ENCODE measurements around the gene TLE7.
A peak's percentile ranks its signal among the peaks of the same experiment; 100 is the strongest.

TLE7 gene

GRCh38 chr16:71472051-71472450 lies 30.2 kb upstream of the TLE7 start:
- H3K36me3 ChIP-seq (ENCODE audit: control insufficient read depth, insufficient read depth, low read length): no peaks in the 10 kb centered on the region
- H3K9ac ChIP-seq (ENCODE audit: low read length): no peak overlapping the region

DNA sequence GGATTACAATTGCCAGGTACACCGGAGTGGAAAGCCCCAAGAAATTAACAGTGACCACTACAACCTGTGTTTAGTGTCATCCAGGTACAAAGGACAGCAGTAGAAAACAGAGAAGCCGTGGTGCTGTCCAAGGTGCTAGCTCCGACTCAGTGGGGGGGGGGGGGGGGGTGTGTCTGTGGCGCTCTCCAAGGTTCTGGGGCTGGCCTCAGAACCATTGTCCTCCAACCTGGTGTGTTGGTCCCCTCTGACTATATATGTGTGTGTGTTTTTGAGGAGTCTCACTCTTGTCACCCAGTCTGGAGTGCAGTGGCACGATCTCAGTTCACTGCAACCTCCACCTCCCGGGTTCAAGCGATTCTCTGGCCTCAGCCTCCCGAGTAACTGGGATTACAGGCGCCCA lies 26.0 kb upstream of the TLE7 start:
- no peaks in the 10 kb centered on the region for H3K9me3 ChIP-seq (ENCODE audit: control insufficient read depth, low read length)
- no peak overlapping the region for H3K9ac ChIP-seq (ENCODE audit: low read length)
- no peak overlapping the region for H3K4me3 ChIP-seq (ENCODE audit: low read length)
- H3K4me1 ChIP-seq (ENCODE audit: control insufficient read depth, insufficient read depth, low read length): no peaks in the 10 kb centered on the region
- H3K27me3 ChIP-seq (ENCODE audit: control insufficient read depth, insufficient read depth, low read length): no peaks in the 10 kb centered on the region
- H3K36me3 ChIP-seq (ENCODE audit: control insufficient read depth, insufficient read depth, low read length): no peaks in the 10 kb centered on the region

More at GRCh38 chr16:71472051-71472450, 30.2 kb upstream of the TLE7 start:
- no peaks in the 10 kb centered on the region for H3K27me3 ChIP-seq (ENCODE audit: control insufficient read depth, insufficient read depth, low read length)
- no peak overlapping the region for H3K4me3 ChIP-seq (ENCODE audit: low read length)
- no peaks in the 10 kb centered on the region for H3K4me1 ChIP-seq (ENCODE audit: control insufficient read depth, insufficient read depth, low read length)
- H3K9me3 ChIP-seq (ENCODE audit: control insufficient read depth, low read length): no peaks in the 10 kb centered on the region

DNA sequence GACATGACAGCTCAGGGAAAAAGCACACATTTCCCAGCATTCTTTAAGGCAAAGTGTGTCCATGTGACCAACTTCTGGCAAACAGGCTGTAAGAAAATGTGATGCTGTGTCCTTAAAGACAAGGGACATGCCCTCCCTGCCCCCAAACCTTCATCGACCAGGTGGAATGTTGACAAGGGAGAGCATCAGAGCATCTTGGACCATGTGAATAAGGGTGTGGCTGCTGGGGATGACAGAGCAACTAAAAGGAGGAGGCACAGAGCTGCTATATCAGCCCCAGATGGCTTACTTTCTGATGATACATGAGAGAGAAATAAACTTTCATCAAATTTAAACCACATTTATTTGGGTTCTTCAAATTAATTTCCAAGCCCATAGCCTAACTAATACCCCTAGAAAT lies 22.4 kb upstream of the TLE7 start:
- no peaks in the 10 kb centered on the region for H3K27me3 ChIP-seq (ENCODE audit: control insufficient read depth, insufficient read depth, low read length)
- no peak overlapping the region for H3K4me3 ChIP-seq (ENCODE audit: low read length)
- H3K36me3 ChIP-seq (ENCODE audit: control insufficient read depth, insufficient read depth, low read length): no peaks in the 10 kb centered on the region
- no peak overlapping the region for H3K9ac ChIP-seq (ENCODE audit: low read length)
- no peaks in the 10 kb centered on the region for H3K4me1 ChIP-seq (ENCODE audit: control insufficient read depth, insufficient read depth, low read length)
- H3K9me3 ChIP-seq (ENCODE audit: control insufficient read depth, low read length): no peaks in the 10 kb centered on the region

GRCh38 chr16:71461686-71462648 lies 20.1 kb upstream of the TLE7 start, which contains the start of gene ZNF23:
TSS of gene ZNF23 (minus strand) at chr16:71462247. CDS start at chr16:71456796, 5,451 bp downstream.
- no peaks in the 10 kb centered on the region for H3K27me3 ChIP-seq (ENCODE audit: control insufficient read depth, insufficient read depth, low read length)
- peak within 1 kb of the TSS; percentile 87 for H3K9ac ChIP-seq (ENCODE audit: low read length)
- H3K4me1 ChIP-seq (ENCODE audit: control insufficient read depth, insufficient read depth, low read length): no peaks in the 10 kb centered on the region
- H3K36me3 ChIP-seq (ENCODE audit: control insufficient read depth, insufficient read depth, low read length): no peaks in the 10 kb centered on the region
- no peaks in the 10 kb centered on the region for H3K9me3 ChIP-seq (ENCODE audit: control insufficient read depth, low read length)
- H3K4me3 ChIP-seq (ENCODE audit: low read length): peak within 1 kb of the TSS; percentile 97

DNA sequence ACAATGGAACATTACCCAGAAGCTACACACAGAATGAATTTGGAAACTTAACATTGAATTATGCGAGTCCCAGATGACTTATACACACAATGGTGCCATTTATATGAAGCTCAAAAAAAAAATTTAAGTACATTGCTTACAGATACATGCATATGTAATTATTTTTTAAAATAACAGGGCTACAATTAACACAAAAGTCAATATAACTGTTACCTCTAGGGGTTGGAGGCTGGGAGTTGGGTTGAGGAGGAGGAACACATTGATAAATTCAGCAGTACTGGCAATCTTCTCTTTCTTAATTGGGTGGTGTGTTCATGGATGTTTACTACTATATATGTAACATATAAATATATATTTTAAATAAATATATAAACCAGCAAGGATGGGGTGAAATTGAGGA lies 19.1 kb upstream of the TLE7 start:
- H3K9ac ChIP-seq (ENCODE audit: low read length): no peak overlapping the region
- H3K9me3 ChIP-seq (ENCODE audit: control insufficient read depth, low read length): no peaks in the 10 kb centered on the region
- H3K4me1 ChIP-seq (ENCODE audit: control insufficient read depth, insufficient read depth, low read length): no peaks in the 10 kb centered on the region
- no peaks in the 10 kb centered on the region for H3K36me3 ChIP-seq (ENCODE audit: control insufficient read depth, insufficient read depth, low read length)
- no peak overlapping the region for H3K4me3 ChIP-seq (ENCODE audit: low read length)
- no peaks in the 10 kb centered on the region for H3K27me3 ChIP-seq (ENCODE audit: control insufficient read depth, insufficient read depth, low read length)

DNA sequence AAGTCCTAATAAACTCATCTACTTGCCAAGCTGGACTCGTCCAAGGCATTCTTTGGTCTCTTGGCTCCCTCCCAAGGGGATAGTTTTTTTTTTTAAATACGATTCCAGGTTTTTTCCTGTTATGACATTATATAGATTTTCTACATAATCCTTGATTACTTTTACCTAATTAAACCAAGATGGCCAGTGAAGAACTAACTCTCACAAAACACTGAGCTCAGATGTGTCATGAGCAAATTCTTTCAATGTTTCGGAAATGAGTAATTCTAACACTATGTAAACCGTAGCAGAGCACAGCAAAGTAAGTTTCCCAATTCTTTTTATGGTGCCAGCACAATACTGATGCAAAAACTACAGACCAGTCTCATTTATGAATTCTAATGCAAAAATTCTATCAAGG lies 18.4 kb upstream of the TLE7 start:
- Histone ChIP-seq H3K36me3 (ENCODE audit: control insufficient read depth, insufficient read depth, low read length) (no peaks in the 10 kb centered on the region), H3K9ac (ENCODE audit: low read length) (no peak overlapping the region), H3K4me3 (ENCODE audit: low read length) (no peak overlapping the region), H3K9me3 (ENCODE audit: control insufficient read depth, low read length) (no peaks in the 10 kb centered on the region), H3K4me1 (ENCODE audit: control insufficient read depth, insufficient read depth, low read length) (no peaks in the 10 kb centered on the region), H3K27me3 (ENCODE audit: control insufficient read depth, insufficient read depth, low read length) (no peaks in the 10 kb centered on the region)

GRCh38 chr16:71459510-71459909 lies 17.7 kb upstream of the TLE7 start:
- Histone ChIP-seq H3K27me3 (ENCODE audit: control insufficient read depth, insufficient read depth, low read length) (no peaks in the 10 kb centered on the region), H3K9ac (ENCODE audit: low read length) (no peak overlapping the region), H3K9me3 (ENCODE audit: control insufficient read depth, low read length) (no peaks in the 10 kb centered on the region), H3K4me1 (ENCODE audit: control insufficient read depth, insufficient read depth, low read length) (no peaks in the 10 kb centered on the region), H3K36me3 (ENCODE audit: control insufficient read depth, insufficient read depth, low read length) (no peaks in the 10 kb centered on the region), H3K4me3 (ENCODE audit: low read length) (no peak overlapping the region)

DNA sequence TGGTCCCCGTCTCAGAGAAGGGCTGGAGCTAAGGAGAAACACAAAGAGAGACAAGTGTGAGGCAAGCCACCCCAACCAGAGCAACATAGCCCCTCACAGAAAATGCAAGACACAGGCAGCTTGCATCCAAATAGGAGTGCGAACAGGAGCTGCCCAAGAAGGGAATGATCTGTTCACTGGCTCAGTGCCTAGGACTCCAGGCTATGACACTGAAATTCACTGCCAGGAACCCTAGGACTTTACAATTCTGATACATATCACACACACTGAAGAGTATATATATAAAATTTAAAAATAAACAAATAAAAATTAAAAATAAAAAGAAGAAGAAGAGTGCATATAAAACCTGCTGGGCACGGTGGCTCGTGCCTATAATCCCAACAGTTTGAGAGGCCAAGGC lies 14.9 kb upstream of the TLE7 start:
- no peak overlapping the region for H3K4me3 ChIP-seq (ENCODE audit: low read length)
- no peaks in the 10 kb centered on the region for H3K27me3 ChIP-seq (ENCODE audit: control insufficient read depth, insufficient read depth, low read length)
- no peak overlapping the region for H3K9ac ChIP-seq (ENCODE audit: low read length)
- H3K4me1 ChIP-seq (ENCODE audit: control insufficient read depth, insufficient read depth, low read length): no peaks in the 10 kb centered on the region
- no peaks in the 10 kb centered on the region for H3K9me3 ChIP-seq (ENCODE audit: control insufficient read depth, low read length)
- H3K36me3 ChIP-seq (ENCODE audit: control insufficient read depth, insufficient read depth, low read length): peaks cover 6% of the 10 kb centered on the region

DNA sequence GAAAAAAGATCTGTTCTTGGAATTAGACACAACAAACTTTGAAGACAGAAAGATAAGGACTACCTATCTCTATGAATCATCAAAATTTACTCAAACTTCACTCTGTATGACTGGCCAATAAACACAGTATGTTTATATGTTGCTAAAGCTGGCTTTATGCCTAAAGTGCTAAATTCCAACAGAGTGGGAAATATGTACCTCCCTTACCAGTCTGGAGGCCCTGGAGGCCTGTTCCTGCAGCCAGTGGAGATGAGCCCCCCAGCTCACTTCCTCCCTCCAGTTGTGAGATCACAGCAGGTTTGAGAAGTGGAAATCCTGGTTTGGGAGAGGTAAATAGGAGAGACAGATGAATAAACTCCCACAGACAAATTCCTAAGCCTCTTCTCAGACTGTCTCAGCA lies 11.2 kb upstream of the TLE7 start:
- H3K9me3 ChIP-seq (ENCODE audit: control insufficient read depth, low read length): peaks cover 24% of the 10 kb centered on the region
- no peaks in the 10 kb centered on the region for H3K27me3 ChIP-seq (ENCODE audit: control insufficient read depth, insufficient read depth, low read length)
- no peak overlapping the region for H3K4me3 ChIP-seq (ENCODE audit: low read length)
- H3K4me1 ChIP-seq (ENCODE audit: control insufficient read depth, insufficient read depth, low read length): no peaks in the 10 kb centered on the region
- H3K9ac ChIP-seq (ENCODE audit: low read length): no peak overlapping the region
- H3K36me3 ChIP-seq (ENCODE audit: control insufficient read depth, insufficient read depth, low read length): peaks cover 15% of the 10 kb centered on the region

DNA sequence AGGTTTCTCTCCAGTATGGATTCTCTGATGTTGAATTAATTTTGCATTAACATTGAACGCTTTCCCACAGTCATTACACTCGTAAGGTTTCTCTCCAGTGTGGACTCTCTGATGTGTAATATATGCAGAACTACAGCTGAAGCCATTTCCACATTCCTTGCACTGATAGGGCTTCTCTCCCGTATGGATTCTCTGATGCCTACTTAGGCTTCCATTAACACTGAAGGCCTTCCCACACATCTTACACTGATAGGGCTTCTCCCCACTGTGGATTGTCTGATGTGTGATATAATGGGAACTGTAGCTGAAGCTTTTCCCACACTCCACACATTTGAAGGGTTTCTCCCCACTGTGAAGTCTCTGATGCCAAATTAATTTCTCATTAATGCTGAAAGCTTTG lies 7.2 kb upstream of the TLE7 start:
- Histone ChIP-seq H3K4me3 (ENCODE audit: low read length) (no peak overlapping the region), H3K9ac (ENCODE audit: low read length) (no peak overlapping the region), H3K27me3 (ENCODE audit: control insufficient read depth, insufficient read depth, low read length) (no peaks in the 10 kb centered on the region), H3K36me3 (ENCODE audit: control insufficient read depth, insufficient read depth, low read length) (peaks cover 15% of the 10 kb centered on the region), H3K9me3 (ENCODE audit: control insufficient read depth, low read length) (peaks cover 24% of the 10 kb centered on the region), H3K4me1 (ENCODE audit: control insufficient read depth, insufficient read depth, low read length) (no peaks in the 10 kb centered on the region)

GRCh38 chr16:71448274-71448866 lies 6.5 kb upstream of the TLE7 start:
- no peaks in the 10 kb centered on the region for H3K4me1 ChIP-seq (ENCODE audit: control insufficient read depth, insufficient read depth, low read length)
- H3K36me3 ChIP-seq (ENCODE audit: control insufficient read depth, insufficient read depth, low read length): peaks cover 12% of the 10 kb centered on the region
- H3K27me3 ChIP-seq (ENCODE audit: control insufficient read depth, insufficient read depth, low read length): no peaks in the 10 kb centered on the region
- no peak overlapping the region for H3K9ac ChIP-seq (ENCODE audit: low read length)
- no peak overlapping the region for H3K4me3 ChIP-seq (ENCODE audit: low read length)
- H3K9me3 ChIP-seq (ENCODE audit: control insufficient read depth, low read length): peaks cover 24% of the 10 kb centered on the region

GRCh38 chr16:71443714-71444113 lies 1.9 kb upstream of the TLE7 start:
- Histone ChIP-seq H3K4me3 (ENCODE audit: low read length) (no peak overlapping the region), H3K36me3 (ENCODE audit: control insufficient read depth, insufficient read depth, low read length) (peaks cover 6% of the 10 kb centered on the region), H3K27me3 (ENCODE audit: control insufficient read depth, insufficient read depth, low read length) (peaks cover 3% of the 10 kb centered on the region), H3K9ac (ENCODE audit: low read length) (no peak overlapping the region), H3K9me3 (ENCODE audit: control insufficient read depth, low read length) (peaks cover 8% of the 10 kb centered on the region), H3K4me1 (ENCODE audit: control insufficient read depth, insufficient read depth, low read length) (no peaks in the 10 kb centered on the region)

Measured in mucosa of stomach (tissue), 1 donor.